Activated naive CD4-positive, alpha-beta T cell treated with anti-CD3 and anti-CD28 coated beads for 36 hours (primary cell): Measurements from ENCODE around the gene SLIT1. TPM values are rescaled to one million over a fixed set of nuclear protein-coding genes. Genes with fewer than 3 reads are reported as not detected.

ENCODE experiments used
- CTCF ChIA-PET: fragments of 350-600 bp; sonication (Branson Sonifier 250); formaldehyde crosslinking; loops from one replicate; lab custom pipeline; 2021; ENCODE audit warnings: antibody characterized with exemption; lab: Charles Lee
- DNase-seq: peaks from one replicate; pipeline ENCODE4 v3.0.0-alpha.2; 2020
- H3K27ac Mint-ChIP-seq: one replicate; pipeline ENCODE4 v1.8.0; 2021; ENCODE audit warnings: mild to moderate bottlenecking, mixed read lengths
- H3K27me3 Mint-ChIP-seq: one replicate; pipeline ENCODE4 v1.8.0; 2021; ENCODE audit warnings: low read depth, mixed read lengths
- H3K36me3 Mint-ChIP-seq: one replicate; pipeline ENCODE4 v1.8.0; 2021; ENCODE audit warnings: low read depth, mixed read lengths
- H3K4me1 Mint-ChIP-seq: one replicate; pipeline ENCODE4 v1.8.0; 2021; ENCODE audit warnings: low read depth, mixed read lengths
- H3K4me3 Mint-ChIP-seq: one replicate; pipeline ENCODE4 v1.8.0; 2021; ENCODE audit warnings: mild to moderate bottlenecking, moderate library complexity, mixed read lengths
- H3K9me3 Mint-ChIP-seq: one replicate; pipeline ENCODE4 v1.8.0; 2021; ENCODE audit warnings: mixed read lengths
- intact Hi-C: fragments of 100-400 bp; cut with micrococcal nuclease; formaldehyde crosslinking; loops from one replicate; pipeline ENCODE4 v1.15.1; 2023
- total RNA-seq, 2 experiments: library from RNA; stranded (reverse); gene quantifications; one replicate each; pipeline ENCODE4 v1.2.3, GENCODE V29; 2021

The SLIT1 gene
- total RNA-seq, 2 experiments from 2014 or later, result 0.44 to 0.60 TPM

DNA sequence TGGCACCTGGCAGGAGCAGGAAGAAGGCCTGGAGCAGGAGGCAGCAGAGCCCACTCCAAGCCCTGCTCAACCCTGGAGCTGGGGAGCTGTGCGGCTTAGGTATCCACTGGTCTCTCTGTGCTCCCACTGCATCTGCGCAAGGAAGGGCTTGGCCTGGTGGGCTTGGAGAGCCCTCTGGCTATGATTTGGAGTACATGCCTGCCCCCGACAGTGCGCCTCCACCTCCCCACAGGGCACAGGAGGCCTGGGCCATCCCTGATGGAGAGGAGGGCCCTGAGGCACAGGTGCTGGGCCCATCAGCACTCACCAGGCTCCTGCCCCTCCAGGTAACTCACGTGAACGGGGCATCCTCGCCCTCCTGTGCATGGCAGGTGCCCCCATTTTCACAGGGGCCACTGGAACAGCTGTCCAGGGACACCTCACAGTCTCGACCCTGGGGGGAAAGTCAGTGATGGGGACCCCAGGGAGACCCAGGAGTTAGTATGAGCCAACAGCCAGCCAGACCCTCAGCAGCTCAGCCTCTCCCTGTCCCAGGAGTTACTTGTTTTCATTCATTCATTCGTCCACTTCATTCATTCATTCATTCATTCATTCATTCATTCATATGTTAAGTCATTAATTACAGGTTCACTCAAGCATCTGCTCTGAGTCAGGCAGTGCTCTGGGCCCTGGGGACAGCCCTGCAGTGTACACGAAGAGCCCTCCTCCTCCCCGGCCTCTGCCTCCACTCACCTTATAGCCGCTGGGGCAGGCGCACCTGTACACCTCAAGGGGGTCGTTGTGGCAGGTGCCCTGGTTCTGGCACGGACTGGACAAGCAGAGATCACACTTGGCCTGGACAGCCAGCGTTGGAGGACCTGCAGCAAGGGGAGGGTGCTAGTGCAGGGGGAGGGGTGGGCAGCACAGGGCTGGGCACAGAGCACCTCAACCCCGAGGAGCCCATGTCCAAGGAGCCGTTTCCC lies 167.2 kb downstream of the SLIT1 start:
- CTCF ChIA-PET, result no interaction called here
- no peaks in the 10 kb centered on the region for H3K9me3 Mint-ChIP-seq
- no peak overlapping the region for H3K27ac Mint-ChIP-seq
- peaks cover 8% of the 10 kb centered on the region for H3K4me1 Mint-ChIP-seq
- intact Hi-C loops, result no loop called here
- no peaks in the 10 kb centered on the region for H3K36me3 Mint-ChIP-seq
- H3K27me3 Mint-ChIP-seq, result no peaks in the 10 kb centered on the region
- DNase-seq, result peak; percentile 12
- no peak overlapping the region for H3K4me3 Mint-ChIP-seq

DNA sequence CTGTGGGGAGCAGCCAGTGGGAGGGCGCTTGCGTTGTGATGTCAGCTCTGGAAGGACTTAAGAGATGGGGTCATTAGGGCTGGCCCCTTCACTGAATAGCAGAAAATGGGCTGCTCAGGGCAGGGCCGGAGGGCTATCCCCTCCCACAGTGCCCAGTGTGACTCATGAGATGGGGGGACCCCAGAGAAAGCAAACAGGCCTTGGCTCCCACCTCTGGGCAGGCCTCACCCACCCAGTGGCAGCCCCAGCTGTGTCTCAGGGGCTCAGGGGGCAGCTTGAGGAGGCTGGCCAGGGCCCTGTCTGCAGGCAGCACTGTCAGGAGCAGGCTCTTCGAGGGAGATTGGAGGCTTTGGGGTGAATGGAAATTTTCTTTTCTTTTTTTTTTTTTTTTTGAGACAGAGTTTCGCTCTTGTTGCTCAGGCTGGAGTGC lies 168.3 kb downstream of the SLIT1 start:
- Mint-ChIP-seq H3K27me3 (no peaks in the 10 kb centered on the region), H3K36me3 (no peaks in the 10 kb centered on the region), H3K27ac (no peak overlapping the region), H3K4me1 (peaks cover 8% of the 10 kb centered on the region), H3K9me3 (no peaks in the 10 kb centered on the region), H3K4me3 (no peak overlapping the region)
- DNase-seq, result no peak
- intact Hi-C loops, result no loop called here
- CTCF ChIA-PET, result interaction anchor here (0.8 kb wide), 1 partner anchor 8 kb away, joined by 4 read pairs; no protein-coding TSS in a partner anchor

GRCh38 chr10:97016728-97017473 lies 168.9 kb downstream of the SLIT1 start:
- Mint-ChIP-seq H3K4me3 (no peak overlapping the region), H3K4me1 (peaks cover 8% of the 10 kb centered on the region), H3K36me3 (no peaks in the 10 kb centered on the region), H3K9me3 (no peaks in the 10 kb centered on the region), H3K27ac (peak overlapping the region; percentile 56), H3K27me3 (no peaks in the 10 kb centered on the region)
- DNase-seq, result peak; percentile 51
- intact Hi-C loops, result no loop called here
- CTCF ChIA-PET, result interaction anchor here (0.6 to 1.3 kb wide), 5 partner anchors 8 to 679 kb away, joined by 3 to 9 read pairs (median 5); no protein-coding TSS in a partner anchor

GRCh38 chr10:97015240-97015639 lies 170.5 kb downstream of the SLIT1 start:
- CTCF ChIA-PET, result no interaction called here
- peaks cover 8% of the 10 kb centered on the region for H3K4me1 Mint-ChIP-seq
- intact Hi-C loops, result no loop called here
- H3K4me3 Mint-ChIP-seq, result no peak overlapping the region
- no peak overlapping the region for H3K27ac Mint-ChIP-seq
- H3K27me3 Mint-ChIP-seq, result no peaks in the 10 kb centered on the region
- DNase-seq, result no peak
- H3K36me3 Mint-ChIP-seq, result no peaks in the 10 kb centered on the region
- H3K9me3 Mint-ChIP-seq, result no peaks in the 10 kb centered on the region

GRCh38 chr10:97013983-97014382 lies 171.8 kb downstream of the SLIT1 start:
- CTCF ChIA-PET, result interaction anchor here (1.0 to 2.6 kb wide), 2 partner anchors 12 to 14 kb away, joined by 3 to 18 read pairs; no protein-coding TSS in a partner anchor
- no peaks in the 10 kb centered on the region for H3K9me3 Mint-ChIP-seq

DNA sequence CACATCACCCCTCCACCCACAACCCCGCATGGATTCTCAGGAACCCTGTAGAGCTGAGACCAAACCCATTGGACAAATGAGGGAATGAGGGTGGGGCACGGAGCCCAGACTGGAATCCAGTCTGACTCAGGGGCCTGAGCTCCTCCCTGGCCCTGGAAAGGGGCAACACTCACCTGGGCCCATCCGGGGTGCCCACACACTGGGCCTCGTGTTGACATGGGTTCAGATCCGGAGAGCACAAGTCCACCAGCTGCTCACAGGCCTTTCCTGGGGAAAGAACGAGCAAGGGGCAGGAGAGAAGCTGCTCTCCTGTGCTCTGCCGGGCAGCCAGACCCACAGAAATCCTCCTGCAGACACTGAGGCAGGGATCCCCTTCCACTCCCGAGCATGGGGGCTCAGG lies 172.2 kb downstream of the SLIT1 start:
- H3K4me1 Mint-ChIP-seq, result peaks cover 8% of the 10 kb centered on the region
- no peaks in the 10 kb centered on the region for H3K36me3 Mint-ChIP-seq
- H3K27me3 Mint-ChIP-seq, result no peaks in the 10 kb centered on the region
- H3K9me3 Mint-ChIP-seq, result no peaks in the 10 kb centered on the region
- DNase-seq, result no peak
- no peak overlapping the region for H3K27ac Mint-ChIP-seq
- intact Hi-C loops, result no loop called here
- CTCF ChIA-PET, result interaction anchor here (1.0 to 2.6 kb wide), 2 partner anchors 12 to 14 kb away, joined by 3 to 18 read pairs; no protein-coding TSS in a partner anchor
- H3K4me3 Mint-ChIP-seq, result no peak overlapping the region

More at GRCh38 chr10:97013983-97014382, 171.8 kb downstream of the SLIT1 start:
- intact Hi-C loops, result no loop called here
- H3K4me1 Mint-ChIP-seq, result peaks cover 8% of the 10 kb centered on the region
- H3K27me3 Mint-ChIP-seq, result no peaks in the 10 kb centered on the region
- DNase-seq, result no peak
- H3K27ac Mint-ChIP-seq, result no peak overlapping the region
- H3K36me3 Mint-ChIP-seq, result no peaks in the 10 kb centered on the region
- no peak overlapping the region for H3K4me3 Mint-ChIP-seq

- DNase-seq, result no peak
Observed at GRCh38 chr10:97012470-97012869, 173.3 kb downstream of the SLIT1 start.

DNA sequence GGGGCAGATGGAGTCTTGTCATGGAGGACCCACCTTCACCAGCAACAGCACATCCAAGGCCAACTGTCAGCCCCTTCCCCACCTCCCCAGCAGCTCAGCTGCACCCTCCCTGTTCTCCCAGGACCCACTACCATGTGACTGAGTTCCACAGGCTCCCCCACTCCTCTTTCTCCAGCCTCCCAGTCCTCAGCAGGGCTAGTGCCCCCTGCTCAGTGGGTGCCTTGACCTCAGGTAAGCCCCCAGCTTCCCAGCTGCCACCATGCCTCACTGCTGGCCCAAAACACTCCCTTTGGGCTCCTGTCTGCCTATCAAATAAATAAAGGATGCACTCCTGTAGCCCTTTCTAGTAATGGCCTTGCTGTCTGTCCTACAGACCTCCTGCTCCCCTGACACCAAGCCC lies 174.4 kb downstream of the SLIT1 start:
- CTCF ChIA-PET, result interaction anchor here (1.6 to 2.6 kb wide), 2 partner anchors 14 to 26 kb away, joined by 4 to 18 read pairs; no protein-coding TSS in a partner anchor
- DNase-seq, result no peak
- Mint-ChIP-seq H3K27me3 (peaks cover 3% of the 10 kb centered on the region), H3K27ac (no peak overlapping the region), H3K4me1 (no peaks in the 10 kb centered on the region), H3K36me3 (peaks cover 5% of the 10 kb centered on the region), H3K9me3 (peaks cover 14% of the 10 kb centered on the region), H3K4me3 (no peak overlapping the region)
- intact Hi-C loops, result no loop called here

More at GRCh38 chr10:97012470-97012869, 173.3 kb downstream of the SLIT1 start:
- CTCF ChIA-PET, result interaction anchor here (1.6 to 2.6 kb wide), 2 partner anchors 13 to 25 kb away, joined by 4 to 18 read pairs; no protein-coding TSS in a partner anchor
- peaks cover 8% of the 10 kb centered on the region for H3K4me1 Mint-ChIP-seq
- H3K27me3 Mint-ChIP-seq, result peaks cover 3% of the 10 kb centered on the region
- peaks cover 4% of the 10 kb centered on the region for H3K9me3 Mint-ChIP-seq
- peaks cover 2% of the 10 kb centered on the region for H3K36me3 Mint-ChIP-seq
- no peak overlapping the region for H3K27ac Mint-ChIP-seq
- H3K4me3 Mint-ChIP-seq, result no peak overlapping the region
- intact Hi-C loops, result no loop called here

- no peak overlapping the region for H3K27ac Mint-ChIP-seq
- H3K36me3 Mint-ChIP-seq, result peaks cover 5% of the 10 kb centered on the region
- peaks cover 3% of the 10 kb centered on the region for H3K27me3 Mint-ChIP-seq
- H3K9me3 Mint-ChIP-seq, result peaks cover 14% of the 10 kb centered on the region
- CTCF ChIA-PET, result no interaction called here
- no peak overlapping the region for H3K4me3 Mint-ChIP-seq
- DNase-seq, result no peak
- H3K4me1 Mint-ChIP-seq, result no peaks in the 10 kb centered on the region
- intact Hi-C loops, result no loop called here
Observed at GRCh38 chr10:97010695-97011206, 175.0 kb downstream of the SLIT1 start.

DNA sequence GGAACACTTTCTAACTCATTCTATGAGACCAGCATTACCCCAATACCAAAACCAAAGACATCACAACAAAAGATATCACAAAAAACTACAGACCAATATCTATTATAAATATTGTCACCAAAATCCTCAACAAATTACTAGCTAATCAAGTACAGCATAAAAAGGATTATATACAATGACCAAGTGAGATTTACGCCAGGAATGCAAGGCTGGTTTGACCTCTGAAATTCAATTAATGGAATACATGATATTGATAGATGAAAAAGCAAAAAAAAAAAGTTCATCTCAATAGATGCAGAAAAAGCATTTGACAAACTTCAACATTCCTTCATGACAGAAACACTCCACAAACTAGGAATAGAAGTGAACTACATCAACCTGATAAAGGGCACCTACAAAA lies 178.3 kb downstream of the SLIT1 start:
- H3K4me1 Mint-ChIP-seq, result no peaks in the 10 kb centered on the region
- H3K27me3 Mint-ChIP-seq, result peaks cover 6% of the 10 kb centered on the region
- peaks cover 8% of the 10 kb centered on the region for H3K36me3 Mint-ChIP-seq
- H3K9me3 Mint-ChIP-seq, result peaks cover 14% of the 10 kb centered on the region
- no peak for DNase-seq
- no peak overlapping the region for H3K27ac Mint-ChIP-seq
- CTCF ChIA-PET, result no interaction called here
- no peak overlapping the region for H3K4me3 Mint-ChIP-seq
- intact Hi-C loops, result no loop called here

- CTCF ChIA-PET, result no interaction called here
- intact Hi-C loops, result no loop called here
- no peak overlapping the region for H3K27ac Mint-ChIP-seq
Observed at GRCh38 chr10:97006364-97006763, 179.4 kb downstream of the SLIT1 start.

GRCh38 chr10:97005349-97005748 lies 180.4 kb downstream of the SLIT1 start:
- Mint-ChIP-seq H3K4me3 (no peak overlapping the region), H3K36me3 (peaks cover 8% of the 10 kb centered on the region), H3K4me1 (no peaks in the 10 kb centered on the region), H3K27me3 (peaks cover 6% of the 10 kb centered on the region), H3K9me3 (peaks cover 14% of the 10 kb centered on the region), H3K27ac (no peak overlapping the region)
- DNase-seq, result no peak
- CTCF ChIA-PET, result interaction anchor here (2.3 kb wide), 1 partner anchor 20 kb away, joined by 6 read pairs; no protein-coding TSS in a partner anchor
- intact Hi-C loops, result no loop called here

More at GRCh38 chr10:97006364-97006763, 179.4 kb downstream of the SLIT1 start:
- peaks cover 8% of the 10 kb centered on the region for H3K36me3 Mint-ChIP-seq
- no peak for DNase-seq
- H3K27me3 Mint-ChIP-seq, result peaks cover 6% of the 10 kb centered on the region
- H3K4me3 Mint-ChIP-seq, result no peak overlapping the region
- H3K9me3 Mint-ChIP-seq, result peaks cover 14% of the 10 kb centered on the region
- H3K4me1 Mint-ChIP-seq, result no peaks in the 10 kb centered on the region
